ENCODE data around the gene RBM15B.

RBM15B gene

DNA sequence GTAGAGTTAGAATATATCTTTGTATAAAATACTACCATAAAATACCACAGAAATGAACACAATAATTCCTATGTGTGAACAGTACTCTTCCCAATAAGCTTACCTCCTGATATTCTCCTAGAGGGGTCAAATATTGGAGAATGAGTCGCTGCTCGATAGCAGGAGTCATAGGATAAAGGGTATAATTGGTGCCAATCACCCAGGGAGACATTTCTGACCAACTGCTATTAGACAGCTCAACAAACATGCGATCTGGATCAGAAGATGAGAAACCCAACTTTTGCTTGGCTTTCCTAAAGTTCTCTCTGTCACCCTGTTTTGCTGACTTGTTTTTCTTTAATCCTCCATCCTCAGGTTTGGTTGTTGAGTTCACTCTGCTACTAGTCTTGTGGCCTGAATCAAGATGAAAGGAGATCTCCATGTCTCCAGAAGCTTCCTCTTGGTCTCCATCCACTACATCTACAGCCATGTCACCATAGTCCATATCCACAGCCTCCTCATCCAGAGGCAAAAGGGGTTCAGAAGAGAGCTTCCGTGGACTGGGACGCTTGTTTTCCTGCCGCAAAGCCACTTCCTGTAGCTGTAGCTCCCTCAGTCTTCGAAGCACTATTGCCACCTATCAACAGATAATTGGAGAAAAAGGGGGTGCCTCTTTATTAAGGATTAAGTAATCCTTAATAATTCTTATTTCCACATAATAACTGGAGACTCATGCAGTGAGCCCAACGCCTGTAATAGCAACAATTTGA is 50.4 kb downstream of the RBM15B start:
- DNase-seq (ENCODE audit: low read depth in 2 of 2), result no peak

GRCh38 chr3:51445544-51446280 is 54.6 kb downstream of the RBM15B start:
- no peak for DNase-seq (ENCODE audit: low read depth in 2 of 2)

All from activated CD8-positive, alpha-beta memory T cell treated with anti-CD3 and anti-CD28 coated beads for 4 hours (primary cell).